ENCODE measurements around the gene TNRC6C.

TNRC6C gene

DNA sequence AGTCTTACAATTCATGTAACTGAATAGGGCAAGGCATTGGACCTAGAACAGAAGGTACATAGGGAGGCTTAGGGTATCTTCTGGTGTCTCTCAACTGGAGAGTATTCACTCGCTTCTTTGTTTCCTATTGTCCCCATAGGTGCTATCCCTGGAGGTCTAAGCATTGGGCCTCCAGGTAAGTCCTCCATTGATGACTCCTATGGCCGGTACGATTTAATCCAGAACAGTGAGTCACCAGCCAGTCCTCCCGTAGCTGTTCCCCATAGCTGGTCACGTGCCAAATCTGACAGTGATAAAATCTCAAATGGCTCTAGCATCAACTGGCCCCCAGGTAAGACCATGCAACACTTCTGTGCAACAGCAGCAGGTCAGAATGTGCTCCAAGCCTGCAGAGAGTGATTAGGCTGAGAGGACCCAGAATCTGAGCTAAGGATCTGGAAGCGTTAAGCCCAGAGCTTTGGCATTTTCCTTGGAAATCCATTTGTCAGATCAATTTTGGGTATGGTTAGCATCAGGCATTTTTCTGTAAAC lies 134.4 kb downstream of the TNRC6C start:
- TF ChIP-seq, protein P1, sequence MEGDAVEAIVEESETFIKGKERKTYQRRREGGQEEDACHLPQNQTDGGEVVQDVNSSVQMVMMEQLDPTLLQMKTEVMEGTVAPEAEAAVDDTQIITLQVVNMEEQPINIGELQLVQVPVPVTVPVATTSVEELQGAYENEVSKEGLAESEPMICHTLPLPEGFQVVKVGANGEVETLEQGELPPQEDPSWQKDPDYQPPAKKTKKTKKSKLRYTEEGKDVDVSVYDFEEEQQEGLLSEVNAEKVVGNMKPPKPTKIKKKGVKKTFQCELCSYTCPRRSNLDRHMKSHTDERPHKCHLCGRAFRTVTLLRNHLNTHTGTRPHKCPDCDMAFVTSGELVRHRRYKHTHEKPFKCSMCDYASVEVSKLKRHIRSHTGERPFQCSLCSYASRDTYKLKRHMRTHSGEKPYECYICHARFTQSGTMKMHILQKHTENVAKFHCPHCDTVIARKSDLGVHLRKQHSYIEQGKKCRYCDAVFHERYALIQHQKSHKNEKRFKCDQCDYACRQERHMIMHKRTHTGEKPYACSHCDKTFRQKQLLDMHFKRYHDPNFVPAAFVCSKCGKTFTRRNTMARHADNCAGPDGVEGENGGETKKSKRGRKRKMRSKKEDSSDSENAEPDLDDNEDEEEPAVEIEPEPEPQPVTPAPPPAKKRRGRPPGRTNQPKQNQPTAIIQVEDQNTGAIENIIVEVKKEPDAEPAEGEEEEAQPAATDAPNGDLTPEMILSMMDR (conservative IDR thresholded peaks at IDR 0.05): no peak
- no peak for TF ChIP-seq ZFX (IDR thresholded peaks at IDR 0.05)
- H3K27ac ChIP-seq: no peak overlapping the region

DNA sequence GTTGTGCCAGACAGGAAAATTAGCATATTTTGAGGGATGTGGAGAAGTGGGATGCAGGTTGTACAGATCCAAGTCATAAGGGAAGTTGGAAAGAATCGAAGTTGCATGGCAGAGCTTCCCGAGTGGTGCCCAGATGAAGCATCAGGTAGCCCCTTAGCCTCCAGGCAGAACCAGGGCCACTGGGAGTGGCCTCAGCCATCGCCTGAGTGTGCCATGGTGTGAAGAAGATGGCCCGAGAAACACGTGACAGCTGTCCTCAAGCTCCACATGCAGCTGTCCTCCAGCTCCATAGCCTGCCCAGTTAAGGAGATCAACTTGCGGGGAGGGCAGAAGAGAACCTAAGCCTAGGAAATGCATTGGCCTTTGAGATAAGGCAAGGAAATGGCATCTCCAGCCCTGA lies 136.5 kb downstream of the TNRC6C start:
- TF ChIP-seq, protein P1 (conservative IDR thresholded peaks at IDR 0.05): no peak
- TF ChIP-seq ZFX (IDR thresholded peaks at IDR 0.05): no peak
- H3K27ac ChIP-seq: no peak overlapping the region

DNA sequence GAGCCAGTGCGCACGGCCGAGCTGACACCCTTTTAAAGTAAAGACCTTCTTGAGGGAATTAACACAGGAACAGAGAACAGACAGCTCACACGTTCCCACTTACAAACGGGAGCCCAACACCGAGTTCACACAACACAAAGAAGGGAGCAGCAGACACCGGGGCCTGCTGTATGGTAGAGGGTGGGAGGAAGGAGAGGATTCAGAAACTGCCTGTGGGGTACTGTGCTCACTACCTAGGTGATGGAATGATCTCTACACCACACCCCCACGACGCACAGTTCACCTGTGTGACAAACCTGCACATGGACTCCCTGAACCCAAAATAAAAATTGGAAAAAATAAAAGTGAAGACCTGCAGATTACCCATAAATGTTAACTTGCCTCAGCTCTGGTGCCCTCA lies 137.6 kb downstream of the TNRC6C start:
- no peak overlapping the region for H3K27ac ChIP-seq
- no peak for TF ChIP-seq ZFX (IDR thresholded peaks at IDR 0.05)
- TF ChIP-seq, protein P1 (conservative IDR thresholded peaks at IDR 0.05): no peak

DNA sequence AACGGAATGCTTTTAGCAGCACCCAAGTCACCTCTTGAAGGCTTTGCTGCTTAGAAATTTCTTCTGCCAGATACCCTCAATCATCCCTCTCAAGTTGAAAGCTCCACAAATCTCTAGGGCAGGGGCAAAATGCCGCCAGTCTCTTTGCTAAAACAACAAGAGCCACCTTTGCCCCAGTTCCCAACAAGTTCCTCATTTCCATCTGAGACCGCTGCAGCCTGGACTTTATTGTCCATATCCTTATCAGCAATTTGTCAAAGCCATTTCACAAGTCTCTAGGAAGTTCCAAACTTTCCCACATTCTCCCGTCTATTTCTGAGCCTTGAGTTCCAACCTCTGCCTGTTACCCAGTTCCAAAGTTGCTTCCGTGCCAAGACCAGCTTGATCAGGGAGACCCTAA lies 142.6 kb downstream of the TNRC6C start:
- TF ChIP-seq ZFX (IDR thresholded peaks at IDR 0.05): no peak
- TF ChIP-seq, protein P1 (conservative IDR thresholded peaks at IDR 0.05): no peak
- H3K27ac ChIP-seq: no peak overlapping the region

DNA sequence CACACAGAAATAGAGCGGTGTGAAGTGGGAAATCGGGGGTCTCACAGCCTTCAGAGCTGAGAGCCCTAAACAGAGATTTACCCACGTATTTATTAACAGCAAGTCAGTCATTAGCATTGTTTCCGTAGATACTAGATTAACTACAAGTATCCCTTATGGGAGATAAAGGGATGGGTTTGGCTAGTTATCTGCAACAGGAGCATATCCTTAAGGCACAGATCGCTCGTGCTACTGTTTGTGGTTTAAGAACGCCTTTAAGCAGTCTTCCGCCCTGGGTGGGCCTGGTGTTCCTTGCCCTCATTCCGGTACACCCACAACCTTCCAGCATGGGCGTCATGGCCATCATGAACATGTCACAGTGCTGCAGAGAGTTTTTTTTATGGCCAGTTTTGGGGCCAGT lies 143.0 kb downstream of the TNRC6C start:
- TF ChIP-seq, protein P1 (conservative IDR thresholded peaks at IDR 0.05): no peak
- no peak for TF ChIP-seq ZFX (IDR thresholded peaks at IDR 0.05)
- no peak overlapping the region; the same call in 1 of the 2 replicates for H3K27ac ChIP-seq

DNA sequence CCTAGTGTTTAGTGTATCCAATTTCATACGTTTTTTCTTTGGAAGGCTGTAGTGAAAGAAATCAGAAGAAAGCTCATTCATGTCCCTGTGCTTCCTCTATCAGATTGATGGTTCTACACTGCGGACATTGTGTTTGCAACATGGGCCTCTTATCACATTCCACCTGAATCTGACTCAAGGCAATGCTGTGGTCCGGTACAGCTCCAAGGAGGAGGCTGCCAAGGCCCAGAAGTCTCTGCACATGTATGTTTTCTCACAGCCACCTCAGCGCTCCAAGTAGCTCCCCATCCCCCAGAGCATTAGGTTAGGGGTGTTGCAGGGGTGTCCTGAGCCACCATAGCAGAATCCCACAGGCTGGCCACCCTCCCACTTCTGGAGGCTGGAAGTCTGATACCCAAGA lies 144.8 kb downstream of the TNRC6C start:
- peak overlapping the region; percentile 77 for H3K27ac ChIP-seq
- no peak for TF ChIP-seq ZFX (IDR thresholded peaks at IDR 0.05)

DNA sequence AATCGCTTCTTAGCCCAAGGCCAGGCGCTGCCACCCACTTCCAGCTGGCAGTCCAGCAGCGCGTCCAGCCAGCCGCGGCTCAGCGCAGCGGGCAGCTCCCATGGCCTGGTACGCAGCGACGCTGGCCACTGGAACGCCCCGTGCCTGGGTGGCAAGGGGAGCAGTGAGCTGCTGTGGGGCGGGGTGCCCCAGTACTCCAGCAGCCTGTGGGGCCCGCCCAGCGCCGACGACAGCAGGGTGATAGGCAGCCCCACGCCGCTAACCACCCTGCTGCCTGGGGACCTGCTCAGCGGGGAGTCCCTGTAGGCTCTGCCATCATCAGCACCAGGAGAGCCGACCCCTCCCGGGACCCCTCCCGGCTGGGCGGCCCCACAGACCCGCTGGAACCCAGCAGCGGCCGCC lies 146.0 kb downstream of the TNRC6C start:
- H3K27ac ChIP-seq: peak overlapping the region; percentile 77
- TF ChIP-seq ZFX (IDR thresholded peaks at IDR 0.05): no peak
- TF ChIP-seq, protein P1 (conservative IDR thresholded peaks at IDR 0.05): no peak

DNA sequence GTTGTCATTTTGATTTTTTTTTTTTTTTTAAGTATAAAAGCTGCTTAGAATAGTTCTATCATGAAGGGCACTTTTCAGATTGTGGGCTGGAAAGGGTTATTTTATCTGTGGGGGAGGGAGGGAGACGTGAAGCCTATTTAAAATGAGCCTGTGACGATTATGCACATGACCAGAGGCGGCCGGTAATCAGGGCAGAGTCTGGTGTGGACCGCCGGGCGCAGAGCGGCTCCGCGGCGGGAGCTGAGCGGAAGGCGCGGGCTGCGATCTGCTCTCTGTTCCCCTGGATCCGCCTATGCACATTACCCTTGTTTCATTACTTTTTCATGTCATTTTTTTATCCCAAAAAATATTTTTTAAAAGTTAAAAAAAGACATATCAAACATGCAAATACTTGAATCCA lies 146.6 kb downstream of the TNRC6C start:
- H3K27ac ChIP-seq: peak overlapping the region; percentile 77
- TF ChIP-seq, protein P1 (conservative IDR thresholded peaks at IDR 0.05): no peak
- TF ChIP-seq ZFX (IDR thresholded peaks at IDR 0.05): no peak
